ENCODE data around the gene OLFM2.
"Not testable (repeated sequence)": the region's sequence is repeated elsewhere in the genome, so short reads cannot be mapped to it uniquely, and the experiment has no call there.

The OLFM2 gene

GRCh38 chr19:9835507-9835949 lies 100.8 kb downstream of the OLFM2 start:
- peak overlapping the region; percentile 97 for H3K4me3 ChIP-seq (ENCODE audit: low read depth, low read length)
- no peak for DNase-seq (ENCODE audit: low read depth)
- no peak for TF ChIP-seq CTCF (IDR thresholded peaks at IDR 0.05; ENCODE audit: low read depth, low read length, missing control alignments)

- TF ChIP-seq CTCF (IDR thresholded peaks at IDR 0.05; ENCODE audit: low read depth, low read length, missing control alignments): peak; percentile 36
- H3K4me3 ChIP-seq (ENCODE audit: low read depth, low read length): peak within 1 kb of the TSS; percentile 97
- DNase-seq (ENCODE audit: low read depth): peak; percentile 94
Observed at GRCh38 chr19:9834726-9835506, 101.4 kb downstream of the OLFM2 start, which contains the start of gene PIN1. Gene PIN1, plus strand, starts transcription at chr19:9835318. Its CDS starts 27 bp downstream, at chr19:9835345.

DNA sequence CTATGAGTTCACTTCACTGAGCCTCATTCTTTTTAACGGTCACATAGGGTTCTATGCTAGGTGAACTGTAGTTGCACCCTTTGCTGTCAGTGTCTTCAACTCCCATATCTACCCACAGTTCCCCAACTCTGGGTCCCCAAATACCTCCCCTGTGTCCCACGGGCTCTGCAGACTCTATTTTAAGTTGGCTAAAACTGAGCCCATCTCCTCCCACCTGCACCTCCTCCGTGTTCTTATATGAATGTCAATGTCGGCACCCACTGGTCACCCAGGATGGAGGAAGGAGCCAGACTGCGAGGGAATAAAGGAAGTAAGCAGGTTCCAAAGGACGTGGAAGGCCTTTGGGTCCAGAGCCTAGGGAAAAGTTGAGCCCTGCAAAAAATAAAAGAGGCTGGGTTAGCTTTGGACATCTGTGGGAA lies 102.0 kb downstream of the OLFM2 start:
- DNase-seq (ENCODE audit: low read depth): no peak
- peak overlapping the region; percentile 69 for H3K4me3 ChIP-seq (ENCODE audit: low read depth, low read length)
- no peak for TF ChIP-seq CTCF (IDR thresholded peaks at IDR 0.05; ENCODE audit: low read depth, low read length, missing control alignments)

DNA sequence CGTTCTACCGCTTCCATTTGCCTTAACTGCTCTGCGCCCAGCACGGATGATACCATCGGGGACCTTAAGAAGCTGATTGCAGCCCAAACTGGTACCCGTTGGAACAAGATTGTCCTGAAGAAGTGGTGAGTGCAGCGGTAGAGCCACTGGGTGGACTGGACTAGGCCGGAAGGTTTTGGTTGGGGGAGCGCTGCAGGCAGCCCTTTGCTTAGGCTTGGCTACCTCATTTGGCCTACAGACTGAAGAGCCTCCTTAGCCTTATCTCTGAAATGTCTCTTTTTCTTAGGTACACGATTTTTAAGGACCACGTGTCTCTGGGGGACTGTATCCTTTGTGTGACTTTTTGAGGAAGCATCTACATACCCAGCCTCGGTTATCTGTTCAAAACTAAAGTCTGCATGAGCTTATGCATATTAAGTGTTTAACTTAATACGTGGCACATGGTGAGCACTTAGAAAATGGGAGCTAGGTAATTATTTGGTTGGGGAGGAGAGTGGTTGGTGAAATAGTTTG lies 107.7 kb downstream of the OLFM2 start:
- DNase-seq (ENCODE audit: low read depth): no peak
- H3K4me3 ChIP-seq (ENCODE audit: low read depth, low read length): peak overlapping the region; percentile 99
- TF ChIP-seq CTCF (IDR thresholded peaks at IDR 0.05; ENCODE audit: low read depth, low read length, missing control alignments): no peak

DNA sequence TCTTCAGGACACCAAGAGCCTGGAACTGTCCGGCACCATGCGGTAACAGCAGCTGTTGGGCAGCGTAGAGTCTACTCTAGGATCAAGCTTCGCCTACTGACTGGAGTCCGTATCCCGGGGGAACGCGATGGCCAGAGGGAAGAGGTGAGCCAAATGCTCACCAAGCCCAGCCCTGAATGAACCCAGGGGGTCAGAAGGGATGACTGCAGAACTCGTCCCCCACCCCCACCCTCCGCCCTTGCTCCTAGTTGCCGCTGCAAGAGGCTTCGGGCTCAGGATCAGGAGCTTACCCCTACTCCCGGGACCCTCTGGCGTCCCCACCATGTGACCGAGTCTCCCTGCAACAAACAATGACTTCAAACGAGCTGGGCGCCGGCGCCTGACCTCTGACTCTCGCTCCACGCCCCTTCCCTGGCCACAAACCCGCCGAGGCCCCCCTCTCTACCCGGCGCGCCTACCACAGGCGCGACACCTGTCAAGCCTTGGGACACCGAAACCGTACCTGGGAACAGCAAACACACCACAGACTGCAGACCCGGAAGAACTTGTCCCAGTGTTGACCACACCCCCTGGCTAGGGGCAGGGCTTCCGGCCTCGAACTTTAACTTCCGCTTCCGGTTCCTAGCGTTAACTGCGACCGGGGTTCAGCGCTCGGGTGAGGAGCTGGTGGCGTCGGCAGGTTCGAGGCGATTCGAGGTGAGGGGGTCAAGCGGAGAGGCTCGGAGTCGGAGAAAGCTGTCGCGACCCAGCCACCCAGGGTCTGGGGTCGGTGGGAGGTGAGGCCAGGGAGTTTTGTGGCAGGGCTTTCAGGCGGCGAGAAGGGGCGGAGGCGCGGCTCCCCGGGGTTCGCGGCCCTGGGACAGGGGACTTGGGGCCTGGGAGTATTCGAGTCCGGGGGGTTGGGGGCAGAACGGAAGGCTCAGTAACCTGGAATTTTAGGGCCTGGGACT lies 108.8 kb downstream of the OLFM2 start, which contains the start of gene UBL5:
TSS of gene UBL5 (plus strand) at position 630 of the 950 bp plus-strand sequence. CDS start 420 bp downstream, outside the sequence.
- peak within 1 kb of the TSS; percentile 99 for H3K4me3 ChIP-seq (ENCODE audit: low read depth, low read length)
- DNase-seq (ENCODE audit: low read depth): peak; percentile 89
- TF ChIP-seq CTCF (IDR thresholded peaks at IDR 0.05; ENCODE audit: low read depth, low read length, missing control alignments): no peak

GRCh38 chr19:9823816-9824215 lies 112.5 kb downstream of the OLFM2 start:
- no peak overlapping the region for H3K4me3 ChIP-seq (ENCODE audit: low read depth, low read length)
- DNase-seq (ENCODE audit: low read depth): no peak
- no peak for TF ChIP-seq CTCF (IDR thresholded peaks at IDR 0.05; ENCODE audit: low read depth, low read length, missing control alignments)

DNA sequence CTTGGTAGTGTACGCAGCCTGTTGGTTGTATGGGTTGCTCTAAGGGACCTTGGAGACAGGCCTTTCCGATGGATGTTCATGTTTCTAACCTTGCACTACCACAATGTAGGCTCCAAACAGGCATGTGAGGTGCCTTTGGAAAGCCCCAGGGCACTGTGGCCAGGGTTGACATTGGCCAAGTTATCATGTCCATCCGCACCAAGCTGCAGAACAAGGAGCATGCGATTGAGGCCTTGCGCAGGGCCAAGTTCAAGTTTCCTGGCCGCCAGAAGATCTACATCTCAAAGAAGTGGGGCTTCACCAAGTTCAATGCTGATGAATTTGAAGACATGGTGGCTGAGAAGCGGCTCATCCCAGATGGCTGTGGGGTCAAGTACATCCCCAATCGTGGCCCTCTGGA lies 116.3 kb downstream of the OLFM2 start:
- not testable (repeated sequence) for H3K4me3 ChIP-seq (ENCODE audit: low read depth, low read length); DNase-seq (ENCODE audit: low read depth)

All from GM12864 (cell line).